NCI-H146 (cell line): ENCODE results near the gene EFCAB8.
A peak's percentile ranks its signal among the peaks of the same experiment; 100 is the strongest.

Experiments used
- DNase-seq: peaks from one replicate; lab custom pipeline; 2025; lab: John Stamatoyannopoulos, UW

The EFCAB8 gene

DNA sequence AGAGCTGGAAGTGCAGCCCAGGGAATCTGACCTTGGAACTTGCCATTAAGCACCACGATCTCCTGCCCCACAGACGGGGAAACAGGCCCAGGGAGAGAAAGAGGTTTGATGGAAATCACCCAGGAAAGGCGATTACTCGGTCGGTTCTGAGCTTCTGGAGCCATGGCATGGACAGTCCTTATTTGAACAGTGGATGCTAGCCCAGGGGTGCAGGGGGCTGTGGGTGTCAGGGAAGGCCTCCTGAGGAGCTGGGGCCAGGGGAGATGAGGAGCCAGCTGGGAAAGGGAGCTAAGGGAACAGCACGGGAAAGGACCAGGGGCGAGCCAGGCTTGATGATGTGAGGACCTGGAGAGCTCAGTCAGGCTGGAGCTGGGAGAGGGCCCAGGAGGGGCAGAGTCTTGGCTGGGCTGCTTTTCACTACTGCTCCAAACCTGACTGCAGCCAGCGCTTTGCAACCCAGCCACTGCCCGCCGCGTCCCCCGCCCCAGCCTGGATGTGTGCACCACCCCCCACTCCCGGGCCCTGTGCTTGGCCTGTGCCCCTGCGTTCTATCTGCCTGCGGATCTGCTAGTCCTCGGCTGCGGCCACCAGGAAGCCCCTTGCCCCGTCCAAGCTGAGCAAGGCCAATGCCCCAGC, 127.7 kb downstream of the EFCAB8 start:
- DNase-seq, result no peak

GRCh38 chr20:32987044-32987825, 128.5 kb downstream of the EFCAB8 start:
- no peak for DNase-seq

GRCh38 chr20:32988008-32988407, 129.3 kb downstream of the EFCAB8 start:
- DNase-seq, result no peak

DNA sequence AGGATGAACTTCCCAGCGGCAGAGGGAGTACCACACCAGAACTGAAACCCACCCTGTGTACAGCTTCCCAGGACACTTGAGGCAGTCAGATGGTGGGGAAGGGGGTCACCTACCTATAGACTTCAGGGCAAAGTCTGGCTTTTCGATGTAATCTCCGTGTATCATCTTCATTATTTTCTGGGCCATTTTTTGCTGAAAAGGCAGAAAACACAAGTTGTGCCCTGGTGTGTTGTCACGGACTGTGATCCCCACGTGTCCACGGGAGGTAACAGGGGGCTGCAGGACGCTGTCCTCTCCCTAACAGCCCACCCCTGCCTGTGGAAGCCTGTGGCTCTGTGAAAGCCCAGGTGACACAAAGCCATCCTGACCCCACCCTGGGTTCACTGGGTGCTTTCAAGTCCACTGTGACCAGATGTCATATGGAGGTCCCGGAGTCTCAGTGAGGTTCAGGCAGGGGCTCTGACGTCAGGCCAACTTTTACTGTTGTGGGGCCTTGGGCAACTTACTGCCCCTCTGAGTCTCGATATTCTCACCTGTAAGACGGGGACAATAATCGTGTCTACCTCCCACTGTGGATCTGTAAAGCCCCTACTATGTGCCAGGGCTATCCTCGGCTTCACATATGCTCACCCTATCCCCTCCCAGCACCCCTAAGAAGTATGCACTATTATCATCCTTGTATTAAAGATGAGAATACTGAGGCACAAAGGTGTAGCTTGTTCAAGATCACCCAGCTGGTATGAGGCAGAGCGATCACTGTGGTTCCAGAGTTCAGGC, 131.0 kb downstream of the EFCAB8 start:
- no peak for DNase-seq

DNA sequence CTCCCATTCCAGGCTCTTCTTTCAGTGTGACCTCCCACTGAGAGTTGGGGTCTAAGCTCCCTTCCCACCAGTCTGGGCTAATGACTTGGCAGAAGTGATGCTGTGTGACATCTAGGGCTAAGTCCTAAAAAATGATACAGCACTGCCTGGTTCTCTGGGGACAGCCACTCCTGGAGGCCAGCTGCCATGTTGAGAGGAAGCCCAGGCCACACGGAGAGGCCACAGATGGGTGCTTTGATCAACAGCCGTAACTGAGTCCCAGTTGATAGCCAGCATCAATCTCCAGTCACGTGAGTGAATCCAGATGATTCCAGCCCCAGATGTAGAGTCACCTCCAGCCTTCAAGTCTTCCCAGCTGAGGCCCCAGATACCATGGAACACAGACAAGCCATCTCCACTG, 131.7 kb downstream of the EFCAB8 start:
- no peak for DNase-seq

DNA sequence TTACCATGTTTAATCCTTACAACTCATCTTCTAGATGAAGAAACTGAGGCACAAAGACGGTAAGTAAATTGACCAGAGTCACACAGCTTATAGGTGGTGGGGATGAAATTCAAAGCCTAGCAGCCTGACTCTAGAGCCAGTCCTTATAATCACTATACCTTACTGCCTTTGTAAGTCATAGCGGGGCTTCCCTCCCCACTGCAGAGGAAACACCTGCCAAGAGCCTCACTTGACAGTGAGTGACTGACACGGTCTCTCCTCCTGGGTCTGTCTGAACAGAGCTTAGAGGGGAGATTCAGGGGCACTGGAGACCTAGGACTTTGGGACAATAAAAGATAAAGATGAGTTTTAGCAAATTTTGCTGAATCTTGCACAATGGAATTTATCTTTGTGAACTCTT, 132.7 kb downstream of the EFCAB8 start:
- DNase-seq, result no peak

DNA sequence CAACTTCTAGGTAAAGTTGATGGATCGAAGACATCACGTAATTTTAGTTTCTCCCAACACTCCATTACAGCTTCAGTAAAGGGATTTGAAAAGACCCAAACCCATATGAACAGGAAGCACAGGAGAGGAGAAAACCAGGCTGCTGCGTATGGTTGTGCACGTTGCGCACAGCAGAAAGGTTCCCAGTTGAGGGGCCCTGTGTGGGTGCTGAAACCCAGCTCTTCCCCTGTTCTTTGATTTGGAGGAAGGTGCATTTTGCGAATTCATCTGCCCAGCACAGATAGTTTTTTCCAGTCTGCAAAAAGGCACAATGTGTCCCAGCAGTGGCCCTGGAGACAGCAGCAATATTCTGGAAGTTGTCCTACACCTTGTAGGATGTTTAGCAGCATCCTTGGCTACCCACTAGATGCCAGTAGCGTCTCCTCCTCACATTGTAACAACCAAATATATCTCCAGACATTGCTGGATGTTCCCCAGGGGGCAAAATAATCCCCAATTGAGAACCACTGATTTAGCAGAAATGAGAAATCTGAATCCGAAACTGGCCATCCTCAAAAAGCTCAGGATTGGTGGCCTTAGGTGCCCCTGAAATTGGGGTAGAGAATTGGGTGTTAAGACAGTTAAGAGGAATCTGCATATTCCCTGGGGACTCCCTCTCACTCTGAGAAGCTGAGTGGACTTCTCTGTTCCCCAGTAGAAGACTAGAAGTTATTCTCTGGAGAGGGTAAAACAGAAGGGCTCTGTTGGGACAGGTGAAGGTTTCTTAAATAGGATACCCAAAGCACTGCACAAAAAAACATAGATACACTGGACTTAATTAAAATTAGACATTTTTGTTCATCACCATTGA, 133.3 kb downstream of the EFCAB8 start:
- DNase-seq, result no peak

DNA sequence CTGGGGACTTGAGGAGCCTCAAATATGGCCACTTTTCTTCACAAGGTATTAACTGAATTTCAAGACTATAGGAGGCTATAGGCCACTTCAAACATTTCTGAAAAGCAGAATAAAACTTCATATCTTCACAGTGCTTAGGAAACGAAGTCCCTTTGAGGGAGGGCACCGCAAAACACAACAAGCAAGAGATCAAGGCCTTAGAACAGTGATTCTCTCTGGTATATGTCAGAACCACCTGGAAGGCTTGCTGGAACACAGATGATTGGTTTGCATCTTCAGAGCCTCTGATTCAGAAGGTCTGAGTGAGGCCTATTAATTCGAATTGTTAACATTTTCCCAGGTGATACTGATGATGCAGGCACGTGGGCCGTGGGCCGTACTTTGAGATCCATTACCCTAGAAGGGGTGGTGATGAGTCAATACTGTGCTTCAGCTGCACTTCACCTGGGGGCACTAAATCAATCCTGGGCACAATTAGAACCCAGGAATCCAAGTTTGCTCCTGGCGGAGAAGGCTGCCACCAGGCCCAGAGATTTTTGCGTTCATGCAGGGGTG, 134.8 kb downstream of the EFCAB8 start:
- DNase-seq, result no peak

DNA sequence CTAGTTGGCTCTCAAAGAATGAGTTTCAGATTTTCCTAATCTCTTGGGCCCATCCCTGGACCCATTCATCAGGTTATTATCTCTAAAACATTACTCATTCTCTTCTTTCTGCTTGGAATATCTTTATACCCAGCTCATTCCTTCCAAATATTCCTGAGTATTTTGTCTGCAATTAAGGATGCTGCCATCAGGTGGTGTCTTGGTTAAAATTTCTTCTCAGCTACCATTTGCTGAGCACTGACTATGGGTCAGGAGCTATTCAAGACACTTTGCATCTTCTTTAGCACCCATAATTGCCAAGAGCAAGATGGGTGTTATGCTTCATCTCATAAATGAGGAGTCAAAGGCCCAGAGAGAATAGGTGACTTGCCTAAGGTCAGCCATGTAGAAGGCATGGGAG, 137.1 kb downstream of the EFCAB8 start:
- DNase-seq, result no peak

- DNase-seq, result no peak
These were observed 138.7 kb downstream of the EFCAB8 start for GRCh38 chr20:32997431-32997830.

DNA sequence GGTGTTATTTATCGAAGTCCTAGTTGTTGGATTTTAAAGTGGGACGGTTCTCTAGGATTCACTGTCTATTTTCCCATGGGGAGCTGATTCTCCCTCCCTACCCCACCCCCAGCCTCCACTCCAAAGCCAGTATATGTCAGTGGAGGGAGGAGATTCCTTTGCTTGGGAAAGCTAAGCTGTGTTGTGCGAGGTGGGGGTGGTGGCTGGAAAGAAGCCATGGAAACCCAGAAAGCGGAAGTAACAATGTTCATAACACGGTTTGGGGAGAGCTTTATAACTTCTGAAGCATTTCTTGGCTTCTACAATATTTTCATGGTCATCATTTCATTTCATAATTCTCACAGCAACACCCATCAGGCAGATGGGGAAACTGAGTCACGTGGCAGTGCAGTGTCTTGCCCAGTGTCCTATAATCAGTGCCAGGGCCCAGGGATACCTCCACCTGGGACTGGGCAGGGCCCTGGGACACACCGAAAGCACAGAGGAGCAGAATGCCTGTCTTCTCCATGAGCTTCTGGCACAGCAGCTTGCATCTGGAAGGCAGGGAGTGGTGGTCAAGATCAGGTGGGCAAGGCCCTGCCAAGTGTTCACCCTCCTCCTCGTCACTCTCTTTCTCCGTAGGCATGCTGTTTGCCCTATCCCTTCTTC, 141.0 kb downstream of the EFCAB8 start:
- DNase-seq, result no peak

- no peak for DNase-seq
These were observed 142.2 kb downstream of the EFCAB8 start for GRCh38 chr20:33000802-33001466.

GRCh38 chr20:33002087-33002808, 143.5 kb downstream of the EFCAB8 start:
- no peak for DNase-seq

- DNase-seq, result no peak
These were observed 145.5 kb downstream of the EFCAB8 start, which contains the start of gene SUN5 for GRCh38 chr20:33004141-33004751. Gene SUN5 (minus strand): TSS chr20:33004433. CDS start chr20:33004340, 93 bp downstream.

- DNase-seq, result peak; percentile 17
These were observed 146.4 kb downstream of the EFCAB8 start for GRCh38 chr20:33005132-33005566.

GRCh38 chr20:33005908-33006775, 147.4 kb downstream of the EFCAB8 start:
- DNase-seq, result no peak

- DNase-seq, result no peak
These were observed 148.2 kb downstream of the EFCAB8 start for GRCh38 chr20:33006776-33007375.
